SK-MEL-5 (cell line): ENCODE measurements around the gene ZSCAN26. TPM values are rescaled to one million over a fixed set of nuclear protein-coding genes. Genes with fewer than 3 reads are reported as not detected.

Experiments
- DNase-seq: peaks from one replicate; pipeline ENCODE4 v3.0.0-alpha.2; 2016; ENCODE audit warnings: low read depth, low spot score
- in situ Hi-C: cut with HindIII; loops from 2 replicates; pipeline ENCODE4 v1.10.0; 2016; ENCODE audit warnings: low sequenced_read_pairs, high pct_unique_total_duplicates, low pct_unique_long_range_greater_than_20kb
- total RNA-seq: library from RNA; depleted of rRNA; stranded (reverse); fragments of >200 nt; shearing (Covaris generic); gene quantifications from 2 replicates; pipeline ENCODE4 v1.2.3, GENCODE V29; 2014

ZSCAN26 gene
- total RNA-seq, 1 experiment from 2014 or later = 11.3 TPM

GRCh38 chr6:28251661-28252008 is 15.3 kb upstream of the ZSCAN26 start:
- in situ Hi-C loops = no loop called here

GRCh38 chr6:28252009-28252975 is 14.7 kb upstream of the ZSCAN26 start, which contains the start of gene ZKSCAN4:
ZKSCAN4 (minus strand) TSS chr6:28252269; CDS start chr6:28251980, 289 bp downstream.
- in situ Hi-C loops = no loop called here
- peak; percentile 91 for DNase-seq

More at GRCh38 chr6:28251661-28252008, 15.3 kb upstream of the ZSCAN26 start:
- DNase-seq = no peak

DNA sequence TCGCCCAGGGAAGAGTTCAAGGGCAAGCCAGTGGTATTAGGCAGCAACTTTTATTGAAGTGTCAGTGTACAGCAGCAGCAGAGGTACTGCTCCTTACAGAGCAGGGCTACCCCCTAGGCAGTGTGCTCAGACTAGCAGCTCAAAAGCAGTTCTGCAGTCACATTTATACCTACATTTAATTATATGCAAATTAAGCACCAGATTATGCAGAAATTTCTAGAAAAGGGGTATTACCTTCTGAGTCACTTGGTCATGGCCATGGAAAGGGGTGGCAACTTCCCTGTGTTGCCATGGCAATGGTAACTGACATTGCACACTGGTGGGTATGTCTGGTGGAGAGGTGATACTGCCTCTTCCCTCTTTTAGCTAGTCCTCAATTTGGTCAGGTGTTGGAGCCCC is 12.8 kb upstream of the ZSCAN26 start:
- in situ Hi-C loops = no loop called here
- no peak for DNase-seq

GRCh38 chr6:28257042-28257441 is 9.9 kb upstream of the ZSCAN26 start:
- in situ Hi-C loops = no loop called here
- no peak for DNase-seq

DNA sequence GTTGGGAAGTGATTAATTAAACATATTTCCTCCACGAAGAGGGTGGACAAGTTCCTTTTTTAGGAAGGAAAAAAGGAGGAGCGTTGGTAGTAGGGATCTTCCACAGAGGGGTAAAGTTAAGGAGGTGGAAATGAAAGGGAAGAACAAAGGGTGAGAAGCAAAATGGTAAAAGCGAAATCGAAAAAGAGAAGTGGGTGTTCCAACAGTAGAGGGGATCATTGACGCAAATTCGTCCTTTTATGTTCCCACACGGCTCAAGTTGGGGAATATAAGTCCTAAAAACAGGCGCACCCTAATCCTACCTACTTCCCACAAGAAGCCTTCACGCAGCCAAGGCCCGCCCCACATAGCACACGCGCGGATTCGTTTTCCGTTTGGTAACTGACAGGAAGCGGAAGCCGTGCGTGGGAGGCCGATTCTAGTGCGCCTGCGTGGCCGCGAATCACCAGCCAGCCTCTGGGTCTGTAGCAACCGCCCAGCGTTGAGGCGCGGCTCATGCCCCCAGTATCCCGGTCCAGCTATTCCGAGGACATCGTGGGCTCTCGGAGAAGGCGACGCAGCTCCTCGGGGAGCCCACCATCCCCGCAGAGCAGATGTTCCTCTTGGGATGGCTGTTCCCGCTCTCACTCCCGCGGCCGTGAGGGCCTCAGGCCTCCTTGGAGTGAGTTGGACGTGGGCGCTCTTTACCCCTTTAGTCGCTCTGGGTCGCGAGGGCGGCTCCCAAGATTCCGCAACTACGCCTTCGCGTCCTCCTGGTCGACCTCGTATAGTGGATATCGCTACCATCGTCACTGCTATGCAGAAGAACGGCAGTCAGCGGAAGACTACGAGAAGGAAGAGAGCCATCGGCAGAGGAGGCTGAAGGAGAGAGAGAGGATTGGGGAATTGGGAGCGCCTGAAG is 7.8 kb upstream of the ZSCAN26 start, which contains the start of gene NKAPL:
TSS of gene NKAPL (plus strand) at position 421 of the 901 bp plus-strand sequence. CDS start at position 496, 75 bp downstream.
- DNase-seq = no peak
- in situ Hi-C loops = no loop called here

GRCh38 chr6:28263922-28264321 is 3.0 kb upstream of the ZSCAN26 start:
- in situ Hi-C loops = no loop called here
- DNase-seq = no peak

DNA sequence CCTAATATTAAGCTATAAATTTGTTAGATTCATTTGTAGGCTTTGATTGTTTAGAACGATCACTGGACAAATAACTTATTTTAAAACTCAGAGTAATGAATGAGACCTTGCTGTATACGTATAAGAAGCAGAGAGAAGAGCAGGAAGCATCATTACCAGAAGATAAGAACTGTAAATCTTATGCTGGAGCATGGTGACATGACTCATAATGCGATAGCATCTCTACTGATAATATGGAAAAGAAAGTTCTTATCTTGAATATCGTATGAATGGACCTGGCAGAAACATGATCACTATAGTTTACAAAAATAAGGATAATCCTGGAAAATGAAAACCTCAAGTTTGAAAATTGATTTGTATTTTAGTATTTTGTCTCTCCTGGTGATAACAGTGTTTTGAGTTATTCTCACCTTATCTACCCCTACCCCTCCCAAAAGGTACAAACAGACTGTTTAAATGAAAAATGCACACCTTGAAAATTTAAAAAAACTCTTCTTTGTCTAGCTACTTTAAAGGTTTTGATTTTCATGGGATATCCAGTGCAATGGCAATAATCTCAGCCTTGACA is 2.0 kb upstream of the ZSCAN26 start:
- DNase-seq = no peak
- in situ Hi-C loops = no loop called here

DNA sequence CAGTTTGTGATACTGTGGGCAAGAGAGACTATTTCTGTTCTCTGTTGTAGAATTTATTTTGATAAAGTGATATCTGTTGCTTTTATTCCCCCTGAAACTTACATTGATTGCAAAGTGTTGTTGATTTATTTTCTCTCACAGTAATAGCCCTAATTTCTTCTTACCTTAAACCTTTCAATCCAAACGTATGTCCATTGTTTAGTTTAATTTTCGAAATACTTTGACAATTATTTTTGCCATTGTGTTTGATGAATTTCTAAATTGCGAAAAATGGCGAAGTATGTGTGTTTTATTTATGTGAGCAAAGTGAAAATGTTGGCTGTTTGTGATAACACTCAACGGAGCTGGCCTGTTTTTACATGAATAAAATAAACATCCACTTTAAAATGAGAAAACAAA is 381 bp upstream of the ZSCAN26 start:
- no peak for DNase-seq
- in situ Hi-C loops = no loop called here

GRCh38 chr6:28267695-28268059 is 734 bp downstream of the ZSCAN26 start:
- in situ Hi-C loops = no loop called here
- no peak for DNase-seq

DNA sequence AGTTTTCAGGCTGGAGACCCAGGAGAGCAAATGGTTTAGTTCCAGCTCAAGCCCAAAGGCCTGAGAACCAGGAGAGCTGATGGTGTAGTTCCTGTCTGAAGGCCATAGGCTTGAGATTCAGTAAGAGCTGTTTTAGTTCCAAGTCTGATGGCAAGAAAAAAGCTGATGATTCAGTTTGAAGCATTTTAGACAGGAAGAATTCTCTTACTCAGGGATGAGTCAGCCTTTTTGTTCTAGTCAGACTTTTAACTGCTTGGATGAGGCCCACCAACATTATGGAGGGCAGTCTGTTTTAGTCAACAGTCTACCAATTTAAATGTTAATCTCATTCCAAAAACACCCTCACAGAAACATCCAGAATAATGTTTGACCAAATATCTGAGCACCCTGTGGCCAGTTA is 2.5 kb downstream of the ZSCAN26 start:
- in situ Hi-C loops = no loop called here
- no peak for DNase-seq

DNA sequence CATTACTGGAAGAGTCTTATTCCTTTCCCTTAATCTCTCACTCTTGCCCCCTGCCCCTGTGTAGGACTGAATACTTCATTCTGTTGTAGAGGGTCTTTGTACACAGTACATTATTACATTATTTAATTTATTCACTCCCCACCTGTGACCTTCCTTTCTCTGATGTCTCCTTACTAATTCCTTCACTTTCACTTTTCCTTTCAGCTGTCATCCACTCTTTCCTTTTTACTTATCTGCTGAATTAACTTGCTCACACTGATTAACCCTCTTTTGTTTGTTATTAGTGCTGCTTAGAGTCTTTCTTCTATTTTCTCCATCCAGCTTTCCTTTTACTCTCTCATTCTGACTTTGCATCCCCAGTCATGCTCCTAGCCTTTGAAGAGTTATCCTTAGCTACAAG is 7.9 kb downstream of the ZSCAN26 start:
- DNase-seq = no peak
- in situ Hi-C loops = no loop called here

GRCh38 chr6:28277746-28278145 is 10.8 kb downstream of the ZSCAN26 start:
- DNase-seq = no peak
- in situ Hi-C loops = no loop called here

- in situ Hi-C loops = no loop called here
Measured at GRCh38 chr6:28280595-28281287, 13.8 kb downstream of the ZSCAN26 start.

DNA sequence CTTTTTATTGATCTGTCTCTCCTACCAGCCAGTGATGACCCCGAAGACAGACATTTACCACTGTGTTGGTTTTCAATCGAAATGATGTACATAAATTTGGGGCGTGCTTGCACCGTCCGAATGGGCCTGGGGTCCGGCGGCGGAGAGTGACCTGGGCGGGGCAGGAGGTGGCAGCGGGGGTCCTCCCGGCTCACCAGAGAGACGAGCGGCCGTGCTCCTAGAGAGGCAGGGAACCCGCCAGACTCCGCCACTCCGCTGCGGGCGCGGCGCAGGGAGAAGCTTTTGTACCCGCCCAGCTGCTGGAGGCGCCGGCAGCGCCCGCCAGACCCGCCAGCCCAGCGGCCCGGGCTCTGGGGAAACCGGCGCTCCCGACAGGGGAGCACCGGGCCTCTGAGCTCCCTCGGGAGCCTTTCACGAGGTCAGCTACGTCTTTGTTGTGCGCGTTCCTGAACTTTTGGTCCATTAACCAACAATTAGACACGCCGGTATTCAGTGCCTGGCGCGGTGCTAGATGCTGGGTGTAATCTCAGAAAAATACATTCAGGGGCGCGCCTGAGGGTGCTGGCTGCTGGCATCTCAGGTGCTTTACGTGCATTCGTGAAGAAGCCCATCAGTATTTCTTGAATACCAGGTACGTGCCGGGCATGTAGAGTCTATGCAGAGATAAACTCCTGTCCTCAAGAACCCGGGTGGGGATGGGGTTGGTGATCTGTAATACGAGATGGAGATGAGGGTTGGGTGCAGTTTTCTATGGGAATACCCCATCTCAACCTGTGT is 14.5 kb downstream of the ZSCAN26 start, which contains the start of gene PGBD1:
TSS of gene PGBD1 (plus strand) at position 285 of the 777 bp plus-strand sequence. CDS start 2,242 bp downstream, outside the sequence.
- DNase-seq = peak; percentile 69
- in situ Hi-C loops = no loop called here

More at GRCh38 chr6:28280595-28281287, 13.8 kb downstream of the ZSCAN26 start:
- DNase-seq = no peak

- in situ Hi-C loops = no loop called here
- DNase-seq = no peak
Measured at GRCh38 chr6:28282926-28283325, 16.0 kb downstream of the ZSCAN26 start.

DNA sequence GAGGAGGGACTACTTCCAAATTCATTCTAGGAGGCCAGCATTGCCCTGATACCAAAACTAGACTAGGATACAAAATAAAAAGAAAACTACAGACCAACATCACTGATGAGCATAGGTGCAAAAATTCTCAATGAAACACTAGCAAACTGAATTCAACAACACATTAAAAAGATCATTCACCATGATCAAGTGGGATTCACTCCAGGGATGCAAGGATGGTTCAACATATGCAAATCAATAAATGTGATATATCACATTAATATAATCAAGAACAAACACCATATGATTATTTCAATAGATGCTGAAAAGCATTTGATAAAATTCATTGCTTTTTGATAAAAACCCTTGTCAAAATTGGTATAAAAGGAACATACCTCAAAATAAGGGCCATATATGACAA is 24.6 kb downstream of the ZSCAN26 start:
- in situ Hi-C loops = no loop called here
- no peak for DNase-seq

- in situ Hi-C loops = no loop called here
Measured at GRCh38 chr6:28295326-28295725, 28.4 kb downstream of the ZSCAN26 start.

More at GRCh38 chr6:28295326-28295725, 28.4 kb downstream of the ZSCAN26 start:
- no peak for DNase-seq
